ENCODE measurements around the gene RASSF10.

Gene RASSF10

GRCh38 chr11:12995188-12995587 lies 13.9 kb upstream of the RASSF10 start:
- no peak for DNase-seq

DNA sequence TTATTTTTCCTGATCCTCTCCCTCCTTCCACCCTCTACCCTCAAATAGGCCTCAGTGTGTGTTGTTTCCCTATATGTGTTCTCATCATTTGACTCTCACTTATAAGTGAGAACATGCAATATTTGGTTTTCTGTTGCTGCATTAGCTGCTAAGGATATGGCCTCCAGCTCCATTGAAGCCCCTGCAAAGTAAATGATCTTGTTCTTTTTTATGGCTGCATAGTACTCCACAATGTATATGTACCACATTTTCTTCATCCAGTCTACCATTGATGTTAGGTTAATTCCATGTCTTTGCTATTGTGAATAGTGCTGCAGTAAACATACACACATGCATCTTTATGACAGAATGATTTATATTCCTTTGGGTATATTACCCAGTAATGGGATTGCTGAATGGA lies 13.3 kb upstream of the RASSF10 start:
- DNase-seq, result no peak

DNA sequence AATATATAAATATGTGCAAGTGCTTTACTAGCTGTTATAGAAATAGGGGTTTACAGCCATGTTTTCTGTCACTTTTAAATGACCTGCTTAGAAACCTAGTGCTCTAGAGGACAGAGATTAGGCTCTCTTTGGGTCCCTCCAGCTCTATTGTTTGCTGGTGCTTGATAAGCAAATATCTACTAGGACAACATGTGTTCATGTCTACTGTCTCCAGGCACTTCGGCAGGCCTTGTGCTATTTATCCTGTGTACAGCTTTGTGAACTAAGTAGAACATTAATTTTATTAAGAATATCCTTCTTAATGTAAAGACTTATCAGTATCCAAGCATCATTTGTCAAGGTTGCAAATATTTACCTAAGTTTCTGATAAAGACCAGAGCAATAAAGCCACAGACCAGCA lies 11.9 kb upstream of the RASSF10 start:
- DNase-seq, result no peak

DNA sequence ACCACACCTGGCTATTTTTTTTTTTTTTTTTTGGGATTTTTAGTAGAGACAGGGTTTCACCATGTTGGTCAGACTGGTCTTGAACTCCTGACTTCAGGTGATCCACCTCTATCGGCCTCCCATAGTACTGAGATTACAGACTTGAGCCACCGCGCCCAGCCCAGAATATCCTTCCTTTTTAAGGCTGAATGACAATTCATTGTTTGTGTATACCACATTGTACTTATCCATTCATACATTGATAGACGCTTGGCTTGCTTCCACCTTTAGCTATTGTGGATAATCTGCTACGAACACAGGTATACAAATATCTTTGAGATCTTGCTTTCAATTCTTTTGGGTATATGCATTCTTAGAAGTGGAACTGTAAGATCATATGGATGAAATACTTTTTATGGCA lies 10.8 kb upstream of the RASSF10 start:
- no peak for DNase-seq

- DNase-seq, result no peak
These were observed 9.5 kb upstream of the RASSF10 start for GRCh38 chr11:12999597-12999996.

GRCh38 chr11:13000116-13000515 lies 9.0 kb upstream of the RASSF10 start:
- DNase-seq, result no peak

- DNase-seq, result no peak
These were observed 8.4 kb upstream of the RASSF10 start for GRCh38 chr11:13000721-13001120.

DNA sequence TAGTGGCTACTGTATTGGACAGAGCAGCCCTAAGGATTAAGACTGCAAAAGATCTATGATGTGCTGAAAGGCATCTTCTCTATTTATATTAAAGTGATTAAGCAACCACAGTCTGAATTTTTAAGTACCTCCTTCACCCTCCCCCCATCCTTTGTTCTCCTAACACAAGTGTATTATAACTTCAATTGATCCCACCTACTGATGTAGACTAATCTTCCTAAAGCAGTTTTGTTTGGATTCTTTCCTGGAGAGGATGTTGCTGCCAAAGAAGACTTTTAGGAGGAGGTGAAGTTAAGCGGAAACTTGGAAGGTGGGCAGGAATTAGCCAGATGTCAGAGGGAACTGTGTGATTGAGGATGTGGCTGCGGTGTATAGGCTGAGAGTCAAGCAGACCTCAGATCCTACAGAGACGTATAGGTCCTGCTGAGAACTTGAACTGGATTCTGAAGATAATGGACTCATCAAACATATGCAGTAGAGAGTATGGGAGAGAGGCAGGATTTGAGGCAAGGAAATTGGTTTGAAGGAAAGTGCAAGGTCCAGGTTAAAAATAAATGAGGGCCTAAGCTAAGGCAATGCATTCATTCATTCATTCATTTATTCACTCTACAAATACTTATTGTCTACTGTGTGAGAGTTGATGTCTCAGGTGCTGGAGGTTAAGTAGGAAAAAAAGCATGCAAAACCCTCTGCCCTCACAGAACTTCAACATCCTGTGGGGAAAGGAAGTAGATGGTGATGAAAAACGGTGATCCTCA lies 5.2 kb upstream of the RASSF10 start:
- DNase-seq, result no peak

DNA sequence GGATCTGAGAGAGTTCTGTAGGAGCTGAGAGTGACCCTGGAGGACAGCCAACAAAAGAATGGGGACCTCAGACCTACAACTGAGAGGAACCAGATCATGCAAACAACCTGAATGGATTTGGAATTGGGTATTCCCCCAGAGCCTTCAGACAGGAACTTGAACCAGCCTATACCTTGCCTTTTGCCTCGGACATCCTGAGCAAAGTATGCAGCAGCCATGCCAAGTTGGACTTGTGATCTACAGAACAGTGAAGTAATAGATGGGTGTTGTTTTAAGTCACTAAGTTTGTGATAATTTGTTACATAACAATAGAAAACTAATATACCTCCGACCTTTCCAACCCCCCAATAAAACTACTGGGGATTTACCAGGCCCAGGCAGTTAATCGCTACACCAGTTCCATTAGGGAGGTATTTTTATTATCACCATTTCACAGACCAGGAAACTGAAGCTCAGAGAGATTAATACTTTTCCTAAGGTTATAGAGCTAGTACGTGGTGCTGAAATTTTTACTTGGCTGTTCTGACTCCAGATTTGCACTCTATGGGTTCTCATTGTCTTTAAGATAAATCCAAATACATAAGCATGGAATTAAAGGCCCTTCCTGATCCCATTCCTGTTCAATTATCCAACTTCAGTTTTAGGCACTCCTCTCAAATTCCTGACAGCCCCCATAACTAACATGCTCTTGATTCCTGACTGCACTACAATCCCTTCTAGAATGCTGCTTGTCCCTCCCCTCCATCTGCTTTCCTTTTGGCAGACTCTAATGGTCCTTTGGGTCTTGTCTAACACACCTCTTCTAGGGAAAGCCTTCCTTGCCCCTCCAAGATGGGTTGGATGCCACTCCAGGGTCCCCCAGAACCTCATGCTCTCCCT lies 1.7 kb upstream of the RASSF10 start:
- no peak for DNase-seq

DNA sequence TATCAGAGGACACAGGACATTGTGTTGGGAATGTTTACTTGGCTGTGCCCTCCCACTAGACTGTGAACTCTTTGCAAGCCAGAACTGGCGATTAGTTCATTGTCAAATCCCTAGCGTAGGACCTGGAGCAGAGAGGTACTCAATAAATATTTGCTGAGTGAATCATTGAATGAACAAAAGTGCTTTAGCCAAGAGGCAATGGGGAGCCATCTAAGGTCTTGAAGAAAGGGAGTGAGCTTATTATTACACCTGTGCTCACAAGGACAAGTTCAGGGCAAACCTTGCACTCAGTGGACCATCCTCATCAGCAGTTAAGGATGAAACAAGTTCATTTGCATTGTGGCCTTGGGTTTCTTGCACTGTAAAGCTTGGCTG lies 1.1 kb upstream of the RASSF10 start:
- no peak for DNase-seq

- no peak for DNase-seq
These were observed 382 bp downstream of the RASSF10 start for GRCh38 chr11:13009476-13009920.

- DNase-seq, result no peak
These were observed 1.0 kb downstream of the RASSF10 start for GRCh38 chr11:13009921-13010748.

DNA sequence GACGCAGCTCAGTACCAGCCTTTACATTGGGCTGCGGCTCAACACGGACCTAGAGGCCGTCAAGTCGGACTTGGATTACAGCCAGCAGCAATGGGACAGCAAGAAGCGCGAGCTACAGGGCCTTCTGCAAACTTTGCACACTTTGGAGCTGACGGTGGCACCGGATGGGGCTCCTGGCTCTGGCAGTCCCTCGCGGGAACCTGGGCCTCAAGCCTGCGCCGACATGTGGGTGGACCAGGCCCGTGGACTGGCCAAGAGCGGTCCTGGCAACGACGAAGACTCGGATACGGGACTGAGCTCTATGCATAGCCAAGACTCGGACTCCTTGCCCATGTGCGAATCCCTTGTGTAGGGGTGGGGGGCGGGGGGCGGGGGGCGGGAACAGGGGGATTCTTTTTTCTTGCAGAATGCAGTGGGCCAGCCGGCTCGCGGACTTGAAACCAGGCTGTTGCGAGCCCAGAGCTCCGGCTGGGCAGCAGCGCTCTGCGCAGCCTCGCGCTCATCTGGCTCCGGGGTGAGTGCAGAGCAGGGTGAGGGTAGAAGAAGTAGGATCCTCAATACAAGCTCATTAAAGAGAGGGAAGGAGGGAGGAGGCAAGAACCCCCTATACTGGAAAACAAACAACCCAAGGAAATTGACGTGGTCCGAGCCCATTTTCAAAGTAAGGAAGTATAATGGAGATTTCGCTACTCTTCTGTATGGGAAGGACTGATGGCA lies 1.8 kb downstream of the RASSF10 start:
- no peak for DNase-seq

GRCh38 chr11:13011466-13012055 lies 2.4 kb downstream of the RASSF10 start:
- DNase-seq, result no peak

DNA sequence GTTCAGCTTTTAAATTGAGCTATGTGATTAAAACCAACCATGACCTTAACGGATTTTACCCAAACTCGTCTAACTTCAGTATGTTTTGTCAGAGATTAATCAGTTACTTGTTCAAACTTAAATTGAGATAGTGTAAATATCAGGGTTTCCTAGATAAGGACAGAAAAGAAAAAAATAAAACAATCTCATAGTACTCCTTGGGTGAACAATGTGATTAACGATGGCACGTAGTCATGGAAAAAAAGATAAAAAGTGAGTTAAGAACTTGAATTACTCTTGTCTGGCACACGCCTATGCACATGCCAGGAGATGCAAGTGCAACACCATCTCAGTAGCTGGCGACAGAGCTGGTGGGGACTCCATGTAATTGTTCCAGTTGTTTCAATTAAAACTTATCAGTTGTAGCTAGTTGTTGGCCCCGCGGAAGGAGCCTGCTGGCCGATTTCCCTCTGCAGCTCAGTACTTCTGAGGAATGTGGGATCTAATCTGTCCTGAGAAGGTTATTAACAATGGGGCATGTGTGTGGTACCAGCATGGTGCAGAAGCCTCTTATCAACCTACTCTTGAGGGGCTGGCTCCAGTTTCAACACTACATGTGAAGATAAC lies 3.0 kb downstream of the RASSF10 start:
- DNase-seq, result no peak

GRCh38 chr11:13013054-13013488 lies 4.0 kb downstream of the RASSF10 start:
- DNase-seq, result no peak

GRCh38 chr11:13015753-13016152 lies 6.6 kb downstream of the RASSF10 start:
- no peak for DNase-seq

GRCh38 chr11:13016415-13016814 lies 7.3 kb downstream of the RASSF10 start:
- DNase-seq, result no peak

DNA sequence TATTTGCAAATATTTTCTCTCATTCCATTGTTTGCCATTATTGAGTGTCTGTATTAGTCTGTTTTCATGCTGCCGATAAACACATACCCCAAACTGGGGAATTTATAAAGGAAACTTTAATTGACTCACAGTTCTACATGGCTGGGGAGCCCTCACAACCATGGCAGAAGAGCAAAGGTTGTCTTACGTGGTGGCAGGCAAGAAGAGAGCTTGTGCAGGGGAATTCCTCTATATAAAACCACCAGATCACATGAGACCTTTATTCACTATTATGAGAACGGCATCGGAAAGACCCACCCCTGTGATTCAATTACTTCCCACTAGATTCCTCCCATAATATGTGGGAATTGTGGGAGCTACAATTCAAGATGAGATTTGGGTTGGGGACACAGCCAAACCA lies 10.2 kb downstream of the RASSF10 start:
- DNase-seq, result no peak

DNA sequence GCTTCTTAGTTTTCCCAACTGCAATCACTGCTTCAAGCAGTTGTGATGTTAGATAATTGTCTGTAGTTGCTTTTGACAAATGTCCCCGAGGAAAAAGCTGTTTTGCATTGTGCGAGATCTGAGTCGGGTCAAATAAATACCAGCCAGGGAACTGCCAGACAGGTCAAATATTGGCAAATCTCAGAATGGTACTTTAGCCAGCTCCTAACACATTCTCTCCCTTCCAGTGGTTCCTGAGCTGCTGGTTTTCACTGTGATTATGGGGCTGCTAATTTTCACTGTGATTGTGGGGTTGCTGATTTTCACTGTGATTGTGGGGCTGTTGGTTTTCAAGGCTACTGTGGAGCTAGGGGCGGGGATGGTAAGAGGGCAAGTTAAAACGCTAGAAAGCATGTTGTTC lies 14.3 kb downstream of the RASSF10 start:
- DNase-seq, result no peak

DNA sequence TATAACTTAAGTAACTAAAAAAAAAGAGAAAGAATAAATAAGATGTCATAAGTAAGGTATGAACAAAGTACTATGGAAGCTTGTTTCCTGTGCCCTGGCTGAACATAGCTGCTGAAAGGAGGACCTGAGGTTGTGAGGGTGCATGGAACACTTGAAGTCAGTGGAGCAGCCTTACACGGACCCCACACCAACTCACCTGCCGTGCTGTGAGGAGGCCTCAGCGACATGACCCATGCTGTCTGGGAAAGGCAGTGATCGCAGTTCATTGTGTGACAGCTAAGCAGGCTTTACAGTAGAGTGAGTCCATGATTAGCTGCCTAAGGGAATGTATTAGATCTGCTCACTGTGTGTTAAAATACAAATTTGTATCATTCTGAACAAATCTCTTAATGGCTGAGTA lies 17.6 kb downstream of the RASSF10 start:
- DNase-seq, result no peak

- no peak for DNase-seq
These were observed 19.2 kb downstream of the RASSF10 start for GRCh38 chr11:13028322-13028721.
